DLD1 (cell line): ENCODE data around the gene PI4KB.

Source experiments
- in situ Hi-C: cut with HindIII; loops from 2 replicates; pipeline ENCODE4 v1.10.0; 2017; ENCODE audit warnings: low sequenced_read_pairs

Gene PI4KB

GRCh38 chr1:151312826-151313225 lies 14.4 kb downstream of the PI4KB start:
- in situ Hi-C loops = no loop called here

GRCh38 chr1:151312411-151312810 lies 14.8 kb downstream of the PI4KB start:
- in situ Hi-C loops = no loop called here

- in situ Hi-C loops = no loop called here
Observed at GRCh38 chr1:151311589-151312331, 15.5 kb downstream of the PI4KB start.

GRCh38 chr1:151311011-151311410 lies 16.2 kb downstream of the PI4KB start:
- in situ Hi-C loops = no loop called here

- in situ Hi-C loops = no loop called here
Observed at GRCh38 chr1:151309811-151310323, 17.3 kb downstream of the PI4KB start.

- in situ Hi-C loops = no loop called here
Observed at GRCh38 chr1:151294742-151295462, 32.3 kb downstream of the PI4KB start.

- in situ Hi-C loops = no loop called here
Observed at GRCh38 chr1:151293093-151293492, 34.1 kb downstream of the PI4KB start.

- in situ Hi-C loops = no loop called here
Observed at GRCh38 chr1:151292207-151293030, 34.8 kb downstream of the PI4KB start.

- in situ Hi-C loops = no loop called here
Observed at GRCh38 chr1:151290709-151291303, 36.4 kb downstream of the PI4KB start.

GRCh38 chr1:151289991-151290708 lies 37.1 kb downstream of the PI4KB start:
- in situ Hi-C loops = no loop called here

GRCh38 chr1:151289080-151289935 lies 37.9 kb downstream of the PI4KB start:
- in situ Hi-C loops = no loop called here

GRCh38 chr1:151288502-151288901 lies 38.7 kb downstream of the PI4KB start:
- in situ Hi-C loops = no loop called here

- in situ Hi-C loops = no loop called here
Observed at GRCh38 chr1:151287767-151288500, 39.3 kb downstream of the PI4KB start.

- in situ Hi-C loops = no loop called here
Observed at GRCh38 chr1:151287341-151287699, 39.9 kb downstream of the PI4KB start.

- in situ Hi-C loops = no loop called here
Observed at GRCh38 chr1:151286619-151287340, 40.4 kb downstream of the PI4KB start.

GRCh38 chr1:151284013-151284577 lies 43.1 kb downstream of the PI4KB start:
- in situ Hi-C loops = no loop called here

- in situ Hi-C loops = no loop called here
Observed at GRCh38 chr1:151282883-151283725, 44.1 kb downstream of the PI4KB start.
